Measurements from ENCODE around the gene SPPL2B.

SPPL2B gene

GRCh38 chr19:2300533-2300932 is 28.0 kb upstream of the SPPL2B start:
- no peak for DNase-seq (ENCODE audit: low spot score)

GRCh38 chr19:2302319-2303210 is 25.9 kb upstream of the SPPL2B start:
- no peak for DNase-seq (ENCODE audit: low spot score)

GRCh38 chr19:2303211-2303798 is 25.2 kb upstream of the SPPL2B start:
- no peak for DNase-seq (ENCODE audit: low spot score)

- no peak for DNase-seq (ENCODE audit: low spot score)
Observed at GRCh38 chr19:2305452-2306280, 22.8 kb upstream of the SPPL2B start.

GRCh38 chr19:2306281-2306806 is 22.1 kb upstream of the SPPL2B start:
- DNase-seq (ENCODE audit: low spot score) = no peak

- DNase-seq (ENCODE audit: low spot score) = no peak
Observed at GRCh38 chr19:2306971-2307370, 21.5 kb upstream of the SPPL2B start.

- DNase-seq (ENCODE audit: low spot score) = no peak
Observed at GRCh38 chr19:2307518-2308012, 20.9 kb upstream of the SPPL2B start.

GRCh38 chr19:2308114-2308556 is 20.3 kb upstream of the SPPL2B start, which contains the start of gene LINGO3:
Gene LINGO3 (minus strand): TSS chr19:2308154. CDS start chr19:2291776, 16,378 bp downstream.
- no peak for DNase-seq (ENCODE audit: low spot score)

GRCh38 chr19:2309734-2310362 is 18.6 kb upstream of the SPPL2B start:
- DNase-seq (ENCODE audit: low spot score) = no peak

- DNase-seq (ENCODE audit: low spot score) = no peak
Observed at GRCh38 chr19:2311093-2311492, 17.4 kb upstream of the SPPL2B start.

- DNase-seq (ENCODE audit: low spot score) = no peak
Observed at GRCh38 chr19:2312820-2313501, 15.5 kb upstream of the SPPL2B start.

- no peak for DNase-seq (ENCODE audit: low spot score)
Observed at GRCh38 chr19:2315121-2315817, 13.2 kb upstream of the SPPL2B start.

GRCh38 chr19:2315818-2316353 is 12.6 kb upstream of the SPPL2B start:
- peak; percentile 8 for DNase-seq (ENCODE audit: low spot score)

- no peak for DNase-seq (ENCODE audit: low spot score)
Observed at GRCh38 chr19:2317300-2317699, 11.2 kb upstream of the SPPL2B start.

- DNase-seq (ENCODE audit: low spot score) = no peak
Observed at GRCh38 chr19:2317756-2318155, 10.7 kb upstream of the SPPL2B start.

- DNase-seq (ENCODE audit: low spot score) = no peak
Observed at GRCh38 chr19:2318923-2319322, 9.6 kb upstream of the SPPL2B start.

GRCh38 chr19:2319551-2319950 is 8.9 kb upstream of the SPPL2B start:
- no peak for DNase-seq (ENCODE audit: low spot score)

- no peak for DNase-seq (ENCODE audit: low spot score)
Observed at GRCh38 chr19:2320049-2320448, 8.4 kb upstream of the SPPL2B start.

- DNase-seq (ENCODE audit: low spot score) = no peak
Observed at GRCh38 chr19:2320939-2321338, 7.5 kb upstream of the SPPL2B start.
